ENCODE results near the gene PTPN6.

GRCh38 chr12:6945613-6946012 is 5.5 kb upstream of the PTPN6 start:
- TF ChIP-seq CTCF (conservative IDR thresholded peaks at IDR 0.05; ENCODE audit: low read depth, low read length) (no peak), EZH2 (IDR thresholded peaks at IDR 0.05; ENCODE audit: low read length, unreplicated experiment) (no peak)
